ENCODE measurements around the gene RIMKLA.

GRCh38 chr1:42439940-42440339, 59.3 kb downstream of the RIMKLA start:
- TF ChIP-seq CEBPB (IDR thresholded peaks at IDR 0.05; ENCODE audit: borderline replicate concordance in 1 of 2, low read depth in 2 of 2, low read length in 2 of 2) (no peak), POLR2A (IDR thresholded peaks at IDR 0.05; ENCODE audit: low read depth, low read length) (no peak), SUPT20H (IDR thresholded peaks at IDR 0.05; ENCODE audit: borderline replicate concordance, control insufficient read depth, low read depth, low read length) (no peak), CEBPZ (IDR thresholded peaks at IDR 0.05; ENCODE audit: low read depth, low read length) (no peak), CTCF (IDR thresholded peaks at IDR 0.05 in 2 of 3, conservative IDR thresholded peaks at IDR 0.05 in 1 of 3; ENCODE audit: control insufficient read depth in 2 of 3, extremely low read depth in 1 of 3, insufficient read depth in 1 of 3, low read depth in 3 of 3, low read length in 3 of 3) (no peak), FOS (IDR thresholded peaks at IDR 0.05; ENCODE audit: borderline replicate concordance, extremely low read depth, insufficient read length) (no peak)
- TF ChIP-seq, protein P1, sequence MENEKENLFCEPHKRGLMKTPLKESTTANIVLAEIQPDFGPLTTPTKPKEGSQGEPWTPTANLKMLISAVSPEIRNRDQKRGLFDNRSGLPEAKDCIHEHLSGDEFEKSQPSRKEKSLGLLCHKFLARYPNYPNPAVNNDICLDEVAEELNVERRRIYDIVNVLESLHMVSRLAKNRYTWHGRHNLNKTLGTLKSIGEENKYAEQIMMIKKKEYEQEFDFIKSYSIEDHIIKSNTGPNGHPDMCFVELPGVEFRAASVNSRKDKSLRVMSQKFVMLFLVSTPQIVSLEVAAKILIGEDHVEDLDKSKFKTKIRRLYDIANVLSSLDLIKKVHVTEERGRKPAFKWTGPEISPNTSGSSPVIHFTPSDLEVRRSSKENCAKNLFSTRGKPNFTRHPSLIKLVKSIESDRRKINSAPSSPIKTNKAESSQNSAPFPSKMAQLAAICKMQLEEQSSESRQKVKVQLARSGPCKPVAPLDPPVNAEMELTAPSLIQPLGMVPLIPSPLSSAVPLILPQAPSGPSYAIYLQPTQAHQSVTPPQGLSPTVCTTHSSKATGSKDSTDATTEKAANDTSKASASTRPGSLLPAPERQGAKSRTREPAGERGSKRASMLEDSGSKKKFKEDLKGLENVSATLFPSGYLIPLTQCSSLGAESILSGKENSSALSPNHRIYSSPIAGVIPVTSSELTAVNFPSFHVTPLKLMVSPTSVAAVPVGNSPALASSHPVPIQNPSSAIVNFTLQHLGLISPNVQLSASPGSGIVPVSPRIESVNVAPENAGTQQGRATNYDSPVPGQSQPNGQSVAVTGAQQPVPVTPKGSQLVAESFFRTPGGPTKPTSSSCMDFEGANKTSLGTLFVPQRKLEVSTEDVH (IDR thresholded peaks at IDR 0.05; ENCODE audit: low read depth, partially characterized antibody), result no peak

Data from GM12878 (cell line).